Measurements from ENCODE around the gene KRAS.

DNA sequence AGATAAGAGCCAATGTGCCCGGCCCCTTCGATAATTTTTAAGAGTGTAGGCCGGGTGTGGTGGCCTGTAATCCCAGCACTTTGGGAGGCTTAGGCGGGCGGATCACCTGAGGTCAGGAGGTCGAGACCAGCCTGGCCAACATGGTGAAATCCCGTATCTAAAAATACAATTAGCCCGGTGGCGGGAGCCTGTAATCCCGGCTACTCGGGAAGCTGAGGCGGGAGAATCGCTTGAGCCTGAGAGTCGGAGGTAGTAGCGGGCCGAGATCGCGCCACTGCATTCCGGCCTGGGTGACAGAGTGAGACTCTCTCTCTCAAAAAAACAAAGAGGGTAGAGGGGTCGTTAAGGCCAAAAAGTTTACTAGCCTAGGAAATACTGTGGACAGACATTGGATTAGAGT is 2.6 kb downstream of the KRAS start:
- TF ChIP-seq, protein P1, sequence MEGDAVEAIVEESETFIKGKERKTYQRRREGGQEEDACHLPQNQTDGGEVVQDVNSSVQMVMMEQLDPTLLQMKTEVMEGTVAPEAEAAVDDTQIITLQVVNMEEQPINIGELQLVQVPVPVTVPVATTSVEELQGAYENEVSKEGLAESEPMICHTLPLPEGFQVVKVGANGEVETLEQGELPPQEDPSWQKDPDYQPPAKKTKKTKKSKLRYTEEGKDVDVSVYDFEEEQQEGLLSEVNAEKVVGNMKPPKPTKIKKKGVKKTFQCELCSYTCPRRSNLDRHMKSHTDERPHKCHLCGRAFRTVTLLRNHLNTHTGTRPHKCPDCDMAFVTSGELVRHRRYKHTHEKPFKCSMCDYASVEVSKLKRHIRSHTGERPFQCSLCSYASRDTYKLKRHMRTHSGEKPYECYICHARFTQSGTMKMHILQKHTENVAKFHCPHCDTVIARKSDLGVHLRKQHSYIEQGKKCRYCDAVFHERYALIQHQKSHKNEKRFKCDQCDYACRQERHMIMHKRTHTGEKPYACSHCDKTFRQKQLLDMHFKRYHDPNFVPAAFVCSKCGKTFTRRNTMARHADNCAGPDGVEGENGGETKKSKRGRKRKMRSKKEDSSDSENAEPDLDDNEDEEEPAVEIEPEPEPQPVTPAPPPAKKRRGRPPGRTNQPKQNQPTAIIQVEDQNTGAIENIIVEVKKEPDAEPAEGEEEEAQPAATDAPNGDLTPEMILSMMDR (IDR thresholded peaks at IDR 0.05), result no peak
- no peak for TF ChIP-seq POLR2A (IDR thresholded peaks at IDR 0.05; ENCODE audit: low read depth)
